Endothelial cell of umbilical vein (primary cell): Measurements from ENCODE around the gene CALHM5.

Experiments
- CTCF ChIP-seq, 2 donors: IDR thresholded peaks; 1 replicate in 1 of 2; 2 replicates in 1 of 2; pipeline ENCODE4 v1.5.1; 2011; ENCODE audit warnings: low read length in 2 of 2, mild to moderate bottlenecking in 2 of 2, moderate library complexity in 2 of 2, control low read depth in 1 of 2, inconsistent platforms in 1 of 2, low read depth in 1 of 2; ENCODE audit not compliant: insufficient read depth in 1 of 2; ENCODE audit errors: extremely low read depth in 1 of 2
- JUN ChIP-seq: IDR thresholded peaks from 2 replicates; pipeline ENCODE4 v1.6.1; 2011; ENCODE audit warnings: borderline replicate concordance, low read depth; ENCODE audit not compliant: insufficient read length, insufficient read depth
- MAX ChIP-seq: IDR thresholded peaks from 2 replicates; pipeline ENCODE4 v1.6.1; 2011; ENCODE audit not compliant: insufficient read depth, insufficient read length
- MYC ChIP-seq: IDR thresholded peaks from one replicate; pipeline ENCODE4 v1.6.1; 2011; ENCODE audit warnings: mild to moderate bottlenecking, low read depth, low read length

- TF ChIP-seq MAX (no peak), CTCF (IDR thresholded peaks at IDR 0.05; ENCODE audit: extremely low read depth in 1 of 2, insufficient read depth in 1 of 2, low read depth in 1 of 2, low read length in 2 of 2) (no peak), MYC (no peak), JUN (no peak)
These were observed 2.9 kb upstream of the CALHM5 start for GRCh38 chr6:116508527-116508926.
